HL-60 (cell line): ENCODE results near the gene NELFA.

Experiments used
- DNase-seq, 2 experiments: peaks; one replicate each; pipeline ENCODE4 v3.0.0-alpha.2; 2010 to 2020; ENCODE audit warnings: low read depth in 1 of 2, low spot score in 1 of 2
- H3K27ac ChIP-seq: fragments of 250-450 bp; sonication (Bioruptor Pico); replicated peaks from 2 replicates; pipeline ENCODE4 v1.5.1; 2020; ENCODE audit warnings: mild to moderate bottlenecking, moderate library complexity
- H3K27me3 ChIP-seq: fragments of 250-450 bp; sonication (Bioruptor Pico); 2 replicates; pipeline ENCODE4 v1.5.1; 2021; ENCODE audit warnings: mild to moderate bottlenecking, moderate library complexity; ENCODE audit not compliant: insufficient read depth, poor library complexity, severe bottlenecking
- H3K4me3 ChIP-seq: replicated peaks from 2 replicates; pipeline ENCODE4 v1.5.1; 2011; ENCODE audit warnings: mild to moderate bottlenecking, control low read depth, low read length; ENCODE audit not compliant: insufficient read depth
- CTCF ChIP-seq: IDR thresholded peaks from one replicate; pipeline ENCODE4 v1.5.1; 2011; ENCODE audit warnings: low read length, control low read depth, inconsistent platforms; ENCODE audit not compliant: insufficient read depth
- GABPA ChIP-seq: IDR thresholded peaks from 2 replicates; pipeline ENCODE4 v1.6.1; 2012; ENCODE audit warnings: low read depth
- POLR2AphosphoS5 ChIP-seq: IDR thresholded peaks from 2 replicates; pipeline ENCODE4 v1.6.1; 2012; ENCODE audit warnings: low read depth
- REST ChIP-seq: IDR thresholded peaks from 2 replicates; pipeline ENCODE4 v1.6.1; 2012; ENCODE audit warnings: low read depth; ENCODE audit not compliant: insufficient replicate concordance
- SPI1 ChIP-seq: IDR thresholded peaks from 2 replicates; pipeline ENCODE4 v1.6.1; 2012; ENCODE audit warnings: low read depth, mild to moderate bottlenecking, borderline replicate concordance

NELFA gene

GRCh38 chr4:1948892-1949436 is 59.8 kb downstream of the NELFA start:
- Histone ChIP-seq H3K27me3 (no peaks in the 10 kb centered on the region), H3K4me3 (no peak overlapping the region), H3K27ac (no peak overlapping the region)
- TF ChIP-seq SPI1 (no peak), POLR2AphosphoS5 (no peak), CTCF (no peak), GABPA (no peak), REST (no peak)
- no peak for DNase-seq

- H3K4me3 ChIP-seq = no peak overlapping the region
- TF ChIP-seq SPI1 (no peak), CTCF (no peak), POLR2AphosphoS5 (no peak), GABPA (no peak), REST (no peak)
- H3K27me3 ChIP-seq = no peaks in the 10 kb centered on the region
- no peak overlapping the region for H3K27ac ChIP-seq
- DNase-seq = no peak
These were observed 60.5 kb downstream of the NELFA start for GRCh38 chr4:1948232-1948631.

- TF ChIP-seq GABPA (no peak), CTCF (no peak), POLR2AphosphoS5 (no peak), SPI1 (no peak), REST (no peak)
- H3K4me3 ChIP-seq = no peak overlapping the region
- H3K27ac ChIP-seq = no peak overlapping the region
- H3K27me3 ChIP-seq = no peaks in the 10 kb centered on the region
- no peak for DNase-seq
These were observed 62.9 kb downstream of the NELFA start for GRCh38 chr4:1945912-1946311.
